HepG2 (cell line): ENCODE data around the gene ICAM2. TPM values are rescaled to one million over a fixed set of nuclear protein-coding genes. Genes with fewer than 3 reads are reported as not detected.

Experiments
- ATAC-seq: fragments of 200-7000 bp; cut with Tn5 transposase; 3 replicates; pipeline ENCODE4 v1.9.1; 2020; ENCODE audit warnings: mild to moderate bottlenecking, moderate library complexity
- BruUV-seq: library from RNA; stranded (reverse); fragments of 400-500 nt; replicated peaks from 2 replicates; lab custom pipeline; 2021; lab: Mats Ljungman, UMichigan
- CTCF ChIA-PET: fragments of 300-600 bp; formaldehyde crosslinking; extraction: SDS; loops from one replicate; lab custom pipeline; 2021; ENCODE audit warnings: low total read pairs, inconsistent platforms, low intra/inter-chr PET ratio; lab: Yijun Ruan, JAX
- POLR2A ChIA-PET: fragments of 350-600 bp; sonication (Branson Sonifier 250); formaldehyde crosslinking; loops from one replicate; lab custom pipeline; 2020; ENCODE audit warnings: antibody characterized with exemption, inconsistent platforms; lab: Yijun Ruan, JAX
- DNase-seq: peaks from one replicate; pipeline ENCODE4 v3.0.0-alpha.2; 2015; ENCODE audit warnings: low spot score
- FAIRE-seq: peaks from 3 replicates; lab custom pipeline; 2011; peaks lifted over from hg19 to GRCh38; lab: Jason Lieb, UNC
- H2AFZ ChIP-seq: one replicate; pipeline ENCODE4 v1.6.1; 2011; ENCODE audit warnings: low read length, inconsistent platforms
- H3K27ac ChIP-seq: fragments of 300-600 bp; 3 replicates; pipeline ENCODE4 v1.8.0; 2011; ENCODE audit warnings: mixed run types, mild to moderate bottlenecking, mixed read lengths, low read length, inconsistent platforms; ENCODE audit not compliant: insufficient read depth; ENCODE audit errors: extremely low read length
- H3K27me3 ChIP-seq, 2 experiments: fragments of 200-600 bp in 1 of 2; 2 replicates in 1 of 2; 3 replicates in 1 of 2; pipeline versions ENCODE4 v1.6.0 to v1.8.0; 2011; ENCODE audit warnings: low read length in 2 of 2, mild to moderate bottlenecking in 2 of 2, moderate library complexity in 2 of 2, inconsistent platforms in 1 of 2; ENCODE audit not compliant: insufficient read depth in 2 of 2, control insufficient read depth in 1 of 2
- H3K36me3 ChIP-seq, 2 experiments: fragments of 200-600 bp in 1 of 2; replicated peaks in 1 of 2; 2 replicates in 1 of 2; 3 replicates in 1 of 2; pipeline versions ENCODE4 v1.5.1 to v1.8.0; 2011; ENCODE audit warnings: low read length in 2 of 2, inconsistent platforms in 1 of 2; ENCODE audit not compliant: insufficient read depth in 2 of 2, control insufficient read depth in 1 of 2
- H3K4me1 ChIP-seq: 2 replicates; pipeline ENCODE4 v1.5.1; 2012; ENCODE audit warnings: low read length, inconsistent platforms; ENCODE audit not compliant: insufficient read depth
- H3K4me2 ChIP-seq: 2 replicates; pipeline ENCODE4 v1.6.0; 2011; ENCODE audit warnings: low read depth, low read length, inconsistent platforms
- H3K4me3 ChIP-seq, 3 experiments: fragments of 200-600 bp in 1 of 3; sonication (generic), shearing (Covaris generic) in 1 of 3; replicated peaks in 1 of 3; 2 replicates each; pipeline ENCODE4 v1.5.1; 2011 to 2016; ENCODE audit warnings: low read length in 3 of 3, inconsistent platforms in 2 of 3, low read depth in 2 of 3, mild to moderate bottlenecking in 2 of 3, control low read depth in 1 of 3, mixed read lengths in 1 of 3; ENCODE audit not compliant: insufficient read depth in 1 of 3
- H3K79me2 ChIP-seq: one replicate; pipeline ENCODE4 v1.6.1; 2011; ENCODE audit warnings: low read length, inconsistent platforms; ENCODE audit not compliant: insufficient read depth
- H3K9ac ChIP-seq: 2 replicates; pipeline ENCODE4 v1.6.0; 2011; ENCODE audit warnings: mild to moderate bottlenecking, low read depth, low read length, inconsistent platforms; ENCODE audit not compliant: insufficient read depth
- H3K9me3 ChIP-seq: 2 replicates; pipeline ENCODE4 v1.5.1; 2012; ENCODE audit warnings: mild to moderate bottlenecking, low read length
- H4K20me1 ChIP-seq: 2 replicates; pipeline ENCODE4 v1.6.0; 2011; ENCODE audit warnings: inconsistent platforms, mild to moderate bottlenecking, low read length, moderate library complexity; ENCODE audit not compliant: insufficient read depth
- BATF2 ChIP-seq: sonication (generic); formaldehyde crosslinking; IDR thresholded peaks from 2 replicates; pipeline ENCODE4 v1.8.0; 2022; ENCODE audit warnings: mild to moderate bottlenecking, missing genetic modification reagents, moderate library complexity
- BHLHE40 ChIP-seq: IDR thresholded peaks from 2 replicates; pipeline ENCODE4 v1.6.1; 2011; ENCODE audit warnings: low read length, improper control_type of control experiment
- CENPT ChIP-seq: sonication (generic); formaldehyde crosslinking; IDR thresholded peaks from 2 replicates; pipeline ENCODE4 v1.8.0; 2022; ENCODE audit warnings: low read depth, mild to moderate bottlenecking, moderate library complexity, missing genetic modification reagents
- CTCF ChIP-seq: sonication (generic); formaldehyde crosslinking; IDR thresholded peaks from 2 replicates; pipeline ENCODE4 v1.5.0; 2020; ENCODE audit warnings: mild to moderate bottlenecking, missing genetic modification reagents, moderate library complexity
- LCORL ChIP-seq, 2 experiments: fragments of 450-650 bp in 1 of 2; sonication (generic) in 1 of 2; formaldehyde crosslinking in 1 of 2; IDR thresholded peaks; 2 replicates each; pipeline versions ENCODE4 v1.5.0 to v1.6.1; 2017 to 2020; ENCODE audit warnings: antibody characterized with exemption in 1 of 2, missing genetic modification reagents in 1 of 2
- MIXL1 ChIP-seq: IDR thresholded peaks from 2 replicates; pipeline ENCODE4 v1.6.1; 2016
- MLXIP ChIP-seq: sonication (generic); formaldehyde crosslinking; IDR thresholded peaks from 2 replicates; pipeline ENCODE4 v1.9.0; 2021; ENCODE audit warnings: missing genetic modification reagents, borderline replicate concordance
- SIX1 ChIP-seq: sonication (generic); formaldehyde crosslinking; IDR thresholded peaks from 2 replicates; pipeline ENCODE4 v1.4.0; 2020; ENCODE audit warnings: missing genetic modification reagents, borderline replicate concordance
- SP4 ChIP-seq: sonication (generic); formaldehyde crosslinking; IDR thresholded peaks from 2 replicates; pipeline ENCODE4 v1.8.1; 2023; ENCODE audit warnings: mild to moderate bottlenecking, missing genetic modification reagents
- ZBTB43 ChIP-seq: sonication (generic); formaldehyde crosslinking; conservative IDR thresholded peaks from 2 replicates; pipeline ENCODE4 v1.4.0; 2020; ENCODE audit warnings: missing genetic modification reagents
- ZFYVE20 ChIP-seq: sonication (generic); formaldehyde crosslinking; IDR thresholded peaks from 2 replicates; pipeline ENCODE4 v1.8.0; 2023; ENCODE audit warnings: low read depth, mild to moderate bottlenecking, moderate library complexity, missing genetic modification reagents, borderline replicate concordance
- ZMYM3 ChIP-seq: sonication (generic); formaldehyde crosslinking; IDR thresholded peaks from 2 replicates; pipeline ENCODE4 v1.5.1; 2020; ENCODE audit warnings: mild to moderate bottlenecking, missing genetic modification reagents
- ZNF18 ChIP-seq: sonication (generic); formaldehyde crosslinking; IDR thresholded peaks from 2 replicates; pipeline ENCODE4 v1.8.0; 2022; ENCODE audit warnings: mild to moderate bottlenecking, missing genetic modification reagents; ENCODE audit not compliant: insufficient replicate concordance
- ZNF768 ChIP-seq: sonication (generic); formaldehyde crosslinking; IDR thresholded peaks from 2 replicates; pipeline ENCODE4 v1.4.0; 2020; ENCODE audit warnings: missing genetic modification reagents
- WGBS: methylation state at CpG from one replicate; pipeline ENCODE4 v1.1.6; 2017; ENCODE audit warnings: low lambda C conversion rate; 5-methylcytosine and 5-hydroxymethylcytosine counted together
- in situ Hi-C: cut with HindIII; loops from 2 replicates; pipeline ENCODE4 v1.10.0; 2017; ENCODE audit warnings: low pct_unique_long_range_greater_than_20kb; ENCODE audit not compliant: extremely low pct_ligation_motif_present
- intact Hi-C: fragments of 100-400 bp; cut with micrococcal nuclease; formaldehyde crosslinking; loops from one replicate; pipeline ENCODE4 v1.10.0; 2022; ENCODE audit not compliant: unreplicated experiment
- polyA plus RNA-seq, 8 experiments: library from polyadenylated mRNA; depleted of rRNA in 3 of 8; stranded (reverse) in 7 of 8; unstranded in 1 of 8; fragments of >200 nt; fragmentation: Illumina TruSeq in 4 of 8; extraction: Trizol in 4 of 8; gene quantifications; 2 replicates each; pipeline versions ENCODE4 v1.2.1 to v1.2.3, GENCODE V29; 2011 to 2016; ENCODE audit warnings: low read depth in 4 of 8, missing spikeins in 1 of 8, mixed read lengths in 1 of 8; ENCODE audit not compliant: insufficient read depth in 1 of 8
- total RNA-seq, 5 experiments: library from RNA; depleted of rRNA; stranded (reverse); fragments of >200 nt; fragmentation: Illumina TruSeq; extraction: Trizol; gene quantifications; 2 replicates each; pipeline ENCODE4 v1.2.3, GENCODE V29; 2016; ENCODE audit warnings: low read depth in 1 of 5

The ICAM2 gene
- total and polyA plus RNA-seq, 2 of the 13 experiments (the other 11 are each of a cell fraction or from before 2014, with no cell fraction given), result 10.9 to 20.8 TPM

- Histone ChIP-seq H3K27ac (no peak overlapping the region), H3K9me3 (no peaks in the 10 kb centered on the region), H3K4me3 (no peak overlapping the region; a peak in 1 of 6 replicates), H2AFZ (no peak overlapping the region), H3K36me3 (no peaks in the 10 kb centered on the region), H4K20me1 (no peaks in the 10 kb centered on the region), H3K9ac (no peak overlapping the region), H3K79me2 (no peaks in the 10 kb centered on the region), H3K4me2 (0 out of 2 replicates have a peak overlapping the region, but pooled peaks have one; percentile 0), H3K4me1 (peaks cover 50% of the 10 kb centered on the region), H3K27me3 (peaks cover 10 to 32% of the 10 kb centered on the region in 2 experiments; a peak in 4 of 5 replicates)
- WGBS, result 55% methylated on average over 23 of the region's 25 CpGs
- in situ Hi-C loops (no loop called here), intact Hi-C loops (no loop called here)
- no peak for DNase-seq
- no peak for FAIRE-seq
- BruUV-seq, result no TSS peak
- no peak for ATAC-seq
- CTCF ChIA-PET, result no interaction called here
- POLR2A ChIA-PET, result no interaction called here
- 0 out of 2 replicates have a peak, but pooled peaks have one; percentile 30 for TF ChIP-seq ZFYVE20 (CRISPR knock-in tag)
- TF ChIP-seq SP4, result no peak
- TF ChIP-seq BATF2, result no peak
- peak; percentile 40; the same call in 1 of the 2 replicates for TF ChIP-seq CENPT (CRISPR knock-in tag)
- no peak for TF ChIP-seq ZNF768 (CRISPR knock-in tag)
- TF ChIP-seq LCORL (IDR thresholded peaks at IDR 0.05), result 0 out of 2 replicates have a peak, but pooled peaks have one; percentile 2
- no peak for TF ChIP-seq LCORL (CRISPR knock-in tag; IDR thresholded peaks at IDR 0.05)
- 0 out of 2 replicates have a peak, but pooled peaks have one; percentile 19 for TF ChIP-seq CTCF (CRISPR knock-in tag)
- TF ChIP-seq MIXL1, result no peak
- no peak for TF ChIP-seq ZNF18 (CRISPR knock-in tag)
- no peak for TF ChIP-seq BHLHE40
- TF ChIP-seq ZBTB43 (CRISPR knock-in tag), result peak; percentile 90
- no peak for TF ChIP-seq ZMYM3 (CRISPR knock-in tag)
- TF ChIP-seq MLXIP, result no peak
- TF ChIP-seq SIX1 (CRISPR knock-in tag), result no peak
These were observed 20.5 kb downstream of the ICAM2 start for GRCh38 chr17:63999680-64000531.
